Stimulated activated CD8-positive, alpha-beta memory T cell treated with anti-CD3 and anti-CD28 coated beads, Interleukin-7, amount 100 ng/mL, for 24 hours (primary cell): ENCODE results near the gene MPP2.
"Not testable (repeated sequence)": the region's sequence is repeated elsewhere in the genome, so short reads cannot be mapped to it uniquely, and the experiment has no call there.

Experiments
- DNase-seq: peaks from one replicate; pipeline ENCODE4 v3.0.0-alpha.2; 2020; ENCODE audit warnings: low read depth

MPP2 gene

GRCh38 chr17:43907425-43907981, at the start of gene MPP2:
Gene MPP2, minus strand, starts transcription at chr17:43907536. Its CDS starts 3,076 bp downstream, at chr17:43904460.
- DNase-seq, result peak; percentile 27

GRCh38 chr17:43956222-43956621, 48.9 kb upstream of the MPP2 start:
- DNase-seq, result no peak

GRCh38 chr17:43953746-43954145, 46.4 kb upstream of the MPP2 start, which contains the start of gene PYY:
Gene PYY, minus strand, starts transcription at chr17:43953940. Its CDS starts 457 bp downstream, at chr17:43953483.
- no peak for DNase-seq

GRCh38 chr17:43952724-43953666, 45.7 kb upstream of the MPP2 start:
- DNase-seq, result no peak

GRCh38 chr17:43952351-43952723, 45.0 kb upstream of the MPP2 start:
- no peak for DNase-seq

GRCh38 chr17:43951750-43952149, 44.4 kb upstream of the MPP2 start:
- no peak for DNase-seq

- no peak for DNase-seq
Observed at GRCh38 chr17:43950554-43950953, 43.2 kb upstream of the MPP2 start.

GRCh38 chr17:43949781-43950180, 42.4 kb upstream of the MPP2 start:
- DNase-seq, result no peak

- no peak for DNase-seq
Observed at GRCh38 chr17:43946781-43947180, 39.4 kb upstream of the MPP2 start.

- no peak for DNase-seq
Observed at GRCh38 chr17:43945074-43945829, 37.9 kb upstream of the MPP2 start.

GRCh38 chr17:43942051-43942685, 34.8 kb upstream of the MPP2 start, which contains the start of gene PPY:
Gene PPY, minus strand, starts transcription at chr17:43942476. Its CDS starts 822 bp downstream, at chr17:43941654.
- DNase-seq, result no peak

- DNase-seq, result no peak
Observed at GRCh38 chr17:43940630-43941029, 33.3 kb upstream of the MPP2 start.

- no peak for DNase-seq
Observed at GRCh38 chr17:43939886-43940285, 32.5 kb upstream of the MPP2 start.

GRCh38 chr17:43939452-43939851, 32.1 kb upstream of the MPP2 start:
- not testable (repeated sequence) for DNase-seq

GRCh38 chr17:43938838-43939182, 31.5 kb upstream of the MPP2 start:
- no peak for DNase-seq

GRCh38 chr17:43936434-43936833, 29.1 kb upstream of the MPP2 start:
- DNase-seq, result no peak

GRCh38 chr17:43935926-43936261, 28.6 kb upstream of the MPP2 start:
- DNase-seq, result no peak

- no peak for DNase-seq
Observed at GRCh38 chr17:43935204-43935925, 28.0 kb upstream of the MPP2 start.

GRCh38 chr17:43932923-43933322, 25.6 kb upstream of the MPP2 start:
- DNase-seq, result no peak

GRCh38 chr17:43932357-43932756, 25.0 kb upstream of the MPP2 start:
- no peak for DNase-seq

- no peak for DNase-seq
Observed at GRCh38 chr17:43931062-43931571, 23.8 kb upstream of the MPP2 start.
